Brain pericyte (primary cell): ENCODE results near the gene HNRNPA1.
"Not testable (repeated sequence)": the region's sequence is repeated elsewhere in the genome, so short reads cannot be mapped to it uniquely, and the experiment has no call there.

Experiments used
- DNase-seq: peaks from one replicate; pipeline ENCODE4 v3.0.0-alpha.2; 2012; ENCODE audit warnings: low read depth, low spot score

The HNRNPA1 gene

GRCh38 chr12:54280468-54281260, at the start of gene HNRNPA1:
Gene HNRNPA1 (plus strand): TSS chr12:54280726. CDS start chr12:54280808, 82 bp downstream.
- peak; percentile 99 for DNase-seq

- DNase-seq: not testable (repeated sequence)
These were observed 49.3 kb upstream of the HNRNPA1 start for GRCh38 chr12:54231269-54231668.

- no peak for DNase-seq
These were observed 47.7 kb upstream of the HNRNPA1 start for GRCh38 chr12:54232790-54233189.

- DNase-seq: no peak
These were observed 42.0 kb upstream of the HNRNPA1 start for GRCh38 chr12:54238531-54238930.

- no peak for DNase-seq
These were observed 40.9 kb upstream of the HNRNPA1 start for GRCh38 chr12:54239620-54240019.

GRCh38 chr12:54240129-54240528, 40.4 kb upstream of the HNRNPA1 start:
- DNase-seq: no peak

GRCh38 chr12:54240971-54241588, 39.4 kb upstream of the HNRNPA1 start:
- no peak for DNase-seq

- no peak for DNase-seq
These were observed 34.4 kb upstream of the HNRNPA1 start for GRCh38 chr12:54246011-54246641.

- no peak for DNase-seq
These were observed 31.0 kb upstream of the HNRNPA1 start for GRCh38 chr12:54249489-54249888.

- DNase-seq: no peak
These were observed 28.8 kb upstream of the HNRNPA1 start for GRCh38 chr12:54251667-54252284.

- DNase-seq: no peak
These were observed 27.3 kb upstream of the HNRNPA1 start for GRCh38 chr12:54253240-54253639.

GRCh38 chr12:54257332-54257731, 23.2 kb upstream of the HNRNPA1 start:
- no peak for DNase-seq

- peak; percentile 12 for DNase-seq
These were observed 22.3 kb upstream of the HNRNPA1 start for GRCh38 chr12:54258201-54258681.

- DNase-seq: peak; percentile 62
These were observed 21.1 kb upstream of the HNRNPA1 start for GRCh38 chr12:54259194-54260011.

- no peak for DNase-seq
These were observed 18.6 kb upstream of the HNRNPA1 start for GRCh38 chr12:54261815-54262402.

- DNase-seq: no peak
These were observed 18.1 kb upstream of the HNRNPA1 start for GRCh38 chr12:54262403-54262925.

GRCh38 chr12:54265364-54265812, 15.1 kb upstream of the HNRNPA1 start:
- no peak for DNase-seq

GRCh38 chr12:54266852-54267251, 13.7 kb upstream of the HNRNPA1 start:
- no peak for DNase-seq

GRCh38 chr12:54270345-54270744, 10.2 kb upstream of the HNRNPA1 start:
- DNase-seq: no peak

- no peak for DNase-seq
These were observed 8.3 kb upstream of the HNRNPA1 start for GRCh38 chr12:54272214-54272613.
